LNCaP clone FGC (cell line): ENCODE data around the gene CNKSR2.

Experiments
- DNase-seq: peaks from one replicate; pipeline ENCODE4 v3.0.0-alpha.2; 2011; ENCODE audit warnings: low read depth
- H3K4me3 ChIP-seq: 2 replicates; pipeline ENCODE4 v1.5.1; 2011; ENCODE audit warnings: mild to moderate bottlenecking, low read depth, low read length, control low read depth
- TF ChIP-seq, protein P1 (sequence below): IDR thresholded peaks from 2 replicates; pipeline ENCODE4 v1.5.1; 2012; ENCODE audit warnings: mild to moderate bottlenecking; ENCODE audit not compliant: control insufficient read depth, insufficient read depth; ENCODE audit errors: extremely low read depth

Gene CNKSR2

DNA sequence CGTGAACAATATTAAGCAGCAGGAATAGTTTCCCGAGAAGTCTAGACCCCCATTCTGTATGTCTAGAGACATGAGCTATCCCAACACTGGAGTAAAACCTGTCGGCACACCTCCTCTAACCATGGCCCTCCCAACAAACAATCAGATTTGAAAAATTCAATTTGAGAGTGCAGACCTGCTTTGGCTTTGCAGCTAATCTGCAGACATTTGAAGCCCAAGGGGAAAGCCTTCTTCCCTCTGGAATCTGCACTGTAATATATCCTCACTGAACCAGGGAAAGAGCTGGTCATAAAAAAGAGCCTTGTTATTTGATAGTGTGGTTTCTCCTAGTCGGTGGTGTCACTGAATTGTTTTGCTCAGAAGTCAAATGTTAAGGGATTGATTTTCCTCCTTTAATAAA is 328.5 kb downstream of the CNKSR2 start:
- no peak overlapping the region for H3K4me3 ChIP-seq
- TF ChIP-seq, protein P1, sequence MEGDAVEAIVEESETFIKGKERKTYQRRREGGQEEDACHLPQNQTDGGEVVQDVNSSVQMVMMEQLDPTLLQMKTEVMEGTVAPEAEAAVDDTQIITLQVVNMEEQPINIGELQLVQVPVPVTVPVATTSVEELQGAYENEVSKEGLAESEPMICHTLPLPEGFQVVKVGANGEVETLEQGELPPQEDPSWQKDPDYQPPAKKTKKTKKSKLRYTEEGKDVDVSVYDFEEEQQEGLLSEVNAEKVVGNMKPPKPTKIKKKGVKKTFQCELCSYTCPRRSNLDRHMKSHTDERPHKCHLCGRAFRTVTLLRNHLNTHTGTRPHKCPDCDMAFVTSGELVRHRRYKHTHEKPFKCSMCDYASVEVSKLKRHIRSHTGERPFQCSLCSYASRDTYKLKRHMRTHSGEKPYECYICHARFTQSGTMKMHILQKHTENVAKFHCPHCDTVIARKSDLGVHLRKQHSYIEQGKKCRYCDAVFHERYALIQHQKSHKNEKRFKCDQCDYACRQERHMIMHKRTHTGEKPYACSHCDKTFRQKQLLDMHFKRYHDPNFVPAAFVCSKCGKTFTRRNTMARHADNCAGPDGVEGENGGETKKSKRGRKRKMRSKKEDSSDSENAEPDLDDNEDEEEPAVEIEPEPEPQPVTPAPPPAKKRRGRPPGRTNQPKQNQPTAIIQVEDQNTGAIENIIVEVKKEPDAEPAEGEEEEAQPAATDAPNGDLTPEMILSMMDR, result no peak
- no peak for DNase-seq
